Mucosa of descending colon (tissue), 3 donors: Measurements from ENCODE around the gene TEX14. TPM values are rescaled to one million over a fixed set of nuclear protein-coding genes. Genes with fewer than 3 reads are reported as not detected.
"Not testable (repeated sequence)": the region's sequence is repeated elsewhere in the genome, so short reads cannot be mapped to it uniquely, and the experiment has no call there.

ENCODE experiments used
- ATAC-seq: fragments of 200-7000 bp; cut with Tn5 transposase; one replicate; pipeline ENCODE4 v1.9.1; 2020; ENCODE audit warnings: mild to moderate bottlenecking, moderate library complexity
- DNase-seq, 3 donors: peaks; one replicate each; pipeline ENCODE4 v3.0.0-alpha.2; 2020
- H3K36me3 ChIP-seq: fragments of 200-600 bp; one replicate; pipeline ENCODE4 v1.8.0; 2021; ENCODE audit warnings: low read depth, mild to moderate bottlenecking
- H3K4me1 ChIP-seq: fragments of 200-600 bp; one replicate; pipeline ENCODE4 v1.8.0; 2021; ENCODE audit warnings: low read depth, mild to moderate bottlenecking
- H3K4me3 ChIP-seq: fragments of 200-600 bp; one replicate; pipeline ENCODE4 v1.8.0; 2021; ENCODE audit warnings: mild to moderate bottlenecking
- H3K9me3 ChIP-seq: fragments of 200-600 bp; one replicate; pipeline ENCODE4 v1.8.0; 2021; ENCODE audit warnings: mild to moderate bottlenecking
- CTCF ChIP-seq: fragments of 200-600 bp; IDR thresholded peaks from one replicate; pipeline ENCODE4 v1.8.0; 2022; ENCODE audit warnings: antibody characterized with exemption, mild to moderate bottlenecking
- intact Hi-C, 2 donors: fragments of 100-400 bp; cut with DNase I in 1 of 2; cut with micrococcal nuclease in 1 of 2; formaldehyde crosslinking; loops; one replicate each; pipeline versions ENCODE4 v1.11.0 to v1.11.1; 2022; cut with DNase I, micrococcal nuclease
- total RNA-seq, 3 donors: library from RNA; stranded (reverse); fragmentation: NEBNext Ultra II Directional in 2 of 3; extraction: Animal tissue kit (Norgen Biotek cat#: 25700) in 2 of 3; gene quantifications; one replicate each; pipeline versions ENCODE4 v1.2.1 to v1.2.4, GENCODE V29; 2021 to 2023
- donor health status: DM: no; HTN: no; CAD: no; lungs with moderate emphysema.
- donor health status: DM: no; HTN: no; CAD: no.
- donor health status: DM: no; HTN: yes; CAD: no.

The TEX14 gene
- total RNA-seq, 3 donors from 2014 or later: 0.28 TPM; not detected in 2

GRCh38 chr17:58661499-58661898 lies 30.3 kb downstream of the TEX14 start:
- ATAC-seq: no peak
- no peak for TF ChIP-seq CTCF
- H3K9me3 ChIP-seq: no peaks in the 10 kb centered on the region
- no peak overlapping the region for H3K4me3 ChIP-seq
- peaks cover 3% of the 10 kb centered on the region for H3K4me1 ChIP-seq
- no peaks in the 10 kb centered on the region for H3K36me3 ChIP-seq
- intact Hi-C loops: no loop called here
- DNase-seq: no peak

GRCh38 chr17:58660621-58661020 lies 31.2 kb downstream of the TEX14 start:
- Histone ChIP-seq H3K9me3 (no peaks in the 10 kb centered on the region), H3K36me3 (no peaks in the 10 kb centered on the region), H3K4me1 (peaks cover 3% of the 10 kb centered on the region), H3K4me3 (no peak overlapping the region)
- no peak for DNase-seq
- no peak for TF ChIP-seq CTCF
- no peak for ATAC-seq
- intact Hi-C loops: no loop called here

- DNase-seq, H3K4me3 ChIP-seq, H3K9me3 ChIP-seq, H3K36me3 ChIP-seq, intact Hi-C loops, H3K4me1 ChIP-seq, ATAC-seq: not testable (repeated sequence)
Measured at GRCh38 chr17:58659714-58660084, 32.1 kb downstream of the TEX14 start.

GRCh38 chr17:58658804-58659713 lies 32.8 kb downstream of the TEX14 start:
- Histone ChIP-seq H3K9me3 (no peaks in the 10 kb centered on the region), H3K4me1 (peaks cover 3% of the 10 kb centered on the region), H3K36me3 (no peaks in the 10 kb centered on the region), H3K4me3 (no peak overlapping the region)
- intact Hi-C loops: no loop called here
- TF ChIP-seq CTCF: no peak
- DNase-seq: peak in 2 of 3 donors; percentile 49 to 82
- ATAC-seq: peak; percentile 93

GRCh38 chr17:58657962-58658803 lies 33.7 kb downstream of the TEX14 start:
- intact Hi-C loops, H3K9me3 ChIP-seq, H3K4me1 ChIP-seq, DNase-seq, ATAC-seq, H3K4me3 ChIP-seq, H3K36me3 ChIP-seq: not testable (repeated sequence)

- Histone ChIP-seq H3K4me1 (no peaks in the 10 kb centered on the region), H3K36me3 (no peaks in the 10 kb centered on the region), H3K4me3 (no peak overlapping the region), H3K9me3 (no peaks in the 10 kb centered on the region)
- no peak for DNase-seq
- no peak for TF ChIP-seq CTCF
- intact Hi-C loops: no loop called here
- no peak for ATAC-seq
Measured at GRCh38 chr17:58648236-58648635, 43.6 kb downstream of the TEX14 start.
